NCI-H345 treated with DMSO at 0.1 percent for 48 hours (cell line): ENCODE data around the gene ZNF236.
"Not testable (repeated sequence)": the region's sequence is repeated elsewhere in the genome, so short reads cannot be mapped to it uniquely, and the experiment has no call there.

Source experiments
- DNase-seq: peaks from one replicate; lab custom pipeline; 2025; ENCODE audit not compliant: unreplicated experiment; lab: John Stamatoyannopoulos, UW

ZNF236 gene

DNA sequence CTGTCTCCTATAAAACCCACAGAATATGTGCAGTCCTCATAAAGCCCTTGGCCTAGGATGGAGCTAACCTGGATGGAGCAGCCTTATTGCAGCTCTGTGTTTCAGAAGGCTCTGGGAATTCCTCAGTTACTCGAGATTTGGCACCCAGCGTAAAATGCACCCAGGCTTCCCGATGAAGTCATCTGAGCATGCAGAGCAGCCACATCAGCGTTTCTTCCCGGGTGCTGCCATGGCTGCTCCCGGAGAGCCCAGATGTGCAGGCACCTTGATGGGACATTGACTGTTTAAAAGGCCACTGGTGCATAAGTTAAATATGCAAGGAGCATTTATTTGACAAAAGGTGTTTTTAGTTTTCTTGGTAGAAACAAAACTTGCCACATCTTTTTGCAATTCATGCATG is 195.0 kb downstream of the ZNF236 start:
- DNase-seq, result no peak

DNA sequence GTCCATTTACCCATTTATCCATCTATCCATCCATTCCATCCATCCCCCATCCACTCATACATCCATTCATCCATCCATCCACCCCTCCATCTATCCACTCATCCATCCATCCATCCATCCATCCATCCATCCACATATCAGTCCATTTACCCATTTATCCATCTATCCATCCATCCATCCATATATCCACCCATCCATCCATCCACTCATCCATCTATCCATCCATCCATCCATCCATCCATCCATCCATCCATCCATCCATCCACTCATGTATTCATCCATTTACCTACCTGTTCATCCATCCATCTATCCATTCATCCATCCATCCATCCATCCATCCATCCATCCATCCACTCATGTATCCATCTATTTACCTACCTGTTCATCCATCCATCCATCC is 196.3 kb downstream of the ZNF236 start:
- not testable (repeated sequence) for DNase-seq

GRCh38 chr18:77019641-77020040 is 197.3 kb downstream of the ZNF236 start:
- DNase-seq, result no peak
